Inflammatory macrophage (primary cell): ENCODE results near the gene IGFN1.
A peak's percentile ranks its signal among the peaks of the same experiment; 100 is the strongest.
"Not testable (repeated sequence)": the region's sequence is repeated elsewhere in the genome, so short reads cannot be mapped to it uniquely, and the experiment has no call there.

Experiments used
- DNase-seq, 2 donors: peaks; one replicate each; pipeline ENCODE4 v3.0.0-alpha.2; 2020 to 2022
- total RNA-seq, 18 experiments: gene quantifications; one replicate each; lab custom pipeline; 2026; ENCODE audit warnings: mixed read lengths in 6 of 18, inconsistent platforms in 2 of 18; lab: John Stamatoyannopoulos, UW

IGFN1 gene
- total RNA-seq = 0 to 0.77 (median 0.17) reads per million in 18 experiments

DNA sequence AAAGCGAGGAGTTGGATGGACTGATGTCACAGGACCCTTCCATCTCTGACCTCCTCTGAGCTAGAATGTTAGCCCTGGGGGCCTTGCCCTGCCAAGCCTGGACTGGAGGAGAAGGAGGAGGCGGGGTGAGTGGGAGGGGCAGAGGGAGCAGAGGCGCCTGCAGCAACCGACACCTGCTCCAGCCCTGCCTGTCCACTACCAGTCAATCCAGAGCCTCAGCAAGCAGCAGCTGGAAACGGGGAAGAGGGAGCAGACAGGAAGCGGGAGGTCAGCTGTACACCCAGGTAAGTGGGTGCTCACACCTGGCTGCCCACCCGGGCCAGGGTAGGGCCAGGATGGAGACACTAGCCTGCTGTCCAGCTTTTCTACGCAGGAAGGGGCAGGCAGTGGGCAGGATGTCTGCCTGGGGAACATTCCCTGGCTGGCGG lies at the start of gene IGFN1:
Gene IGFN1 (plus strand): TSS at position 201 of the 428 bp plus-strand sequence. CDS start 2,470 bp downstream, outside the sequence.
- no peak for DNase-seq

- no peak for DNase-seq
Observed at GRCh38 chr1:201140941-201141260, 49.7 kb upstream of the IGFN1 start.

DNA sequence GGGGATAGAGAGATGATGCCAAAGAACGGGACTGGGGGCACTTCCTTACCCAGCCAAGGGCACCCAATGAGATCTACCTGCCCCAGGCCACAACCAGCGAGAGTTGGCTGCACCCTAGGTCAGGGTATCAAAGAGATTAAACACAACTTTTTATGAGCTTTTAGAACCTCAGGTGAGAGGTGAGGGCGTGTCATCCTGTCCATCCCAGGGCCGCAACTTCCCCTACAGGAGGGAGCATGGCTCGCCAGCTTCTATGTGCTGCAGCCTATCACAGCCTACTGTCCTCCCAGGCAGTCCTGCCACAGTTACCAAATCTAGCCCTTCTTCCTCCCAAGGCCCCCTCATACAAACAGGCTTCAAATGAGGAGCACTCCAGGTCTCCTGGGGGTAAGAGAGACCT lies 49.2 kb upstream of the IGFN1 start:
- DNase-seq = no peak

GRCh38 chr1:201142011-201142848 lies 48.4 kb upstream of the IGFN1 start:
- DNase-seq = no peak

DNA sequence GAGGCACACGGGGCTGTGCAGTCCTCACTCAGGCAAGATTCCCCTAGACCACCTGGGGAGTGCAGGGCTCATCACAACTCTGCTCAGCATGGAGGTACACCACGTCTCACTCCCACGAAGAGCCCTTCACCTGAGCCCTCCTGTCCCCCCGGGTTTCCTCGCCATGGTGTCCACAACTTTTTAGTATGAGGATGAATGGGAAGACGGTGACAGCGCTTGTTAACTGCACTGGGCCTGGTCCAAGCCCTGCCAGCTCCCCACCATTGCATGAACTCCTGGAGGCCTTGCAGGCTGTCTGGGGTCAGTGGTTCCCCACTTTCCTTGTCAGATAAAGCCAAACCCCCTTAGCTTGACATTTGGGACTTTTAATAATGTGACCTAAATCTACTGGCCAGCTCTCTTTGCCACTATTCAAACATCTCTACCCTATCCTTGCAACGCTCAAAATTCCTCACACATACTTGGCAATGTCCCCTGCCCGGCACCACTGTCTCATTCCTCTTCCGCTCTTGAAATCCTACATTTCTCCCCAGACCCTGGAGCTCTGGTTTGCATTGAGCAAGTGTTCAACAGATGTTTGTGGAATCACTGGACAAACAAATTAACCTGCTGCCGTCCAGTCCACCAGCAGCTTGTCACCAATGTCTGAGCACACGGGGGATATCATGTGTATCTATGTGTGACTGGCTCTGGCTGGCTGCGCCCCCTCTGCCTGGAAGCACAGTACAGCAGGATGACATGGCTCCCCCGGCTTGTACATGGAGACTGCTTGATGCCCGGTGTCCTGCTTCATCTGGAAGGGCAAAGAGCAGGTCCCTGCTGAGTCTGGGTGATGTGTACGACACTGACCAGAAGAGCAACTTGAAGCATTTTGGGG lies 47.5 kb upstream of the IGFN1 start:
- no peak for DNase-seq

- no peak for DNase-seq
Observed at GRCh38 chr1:201143726-201144635, 46.6 kb upstream of the IGFN1 start.

GRCh38 chr1:201144701-201145100 lies 45.9 kb upstream of the IGFN1 start:
- no peak for DNase-seq

- DNase-seq = no peak
Observed at GRCh38 chr1:201145132-201145531, 45.5 kb upstream of the IGFN1 start.

- DNase-seq = no peak
Observed at GRCh38 chr1:201145816-201146215, 44.8 kb upstream of the IGFN1 start.

DNA sequence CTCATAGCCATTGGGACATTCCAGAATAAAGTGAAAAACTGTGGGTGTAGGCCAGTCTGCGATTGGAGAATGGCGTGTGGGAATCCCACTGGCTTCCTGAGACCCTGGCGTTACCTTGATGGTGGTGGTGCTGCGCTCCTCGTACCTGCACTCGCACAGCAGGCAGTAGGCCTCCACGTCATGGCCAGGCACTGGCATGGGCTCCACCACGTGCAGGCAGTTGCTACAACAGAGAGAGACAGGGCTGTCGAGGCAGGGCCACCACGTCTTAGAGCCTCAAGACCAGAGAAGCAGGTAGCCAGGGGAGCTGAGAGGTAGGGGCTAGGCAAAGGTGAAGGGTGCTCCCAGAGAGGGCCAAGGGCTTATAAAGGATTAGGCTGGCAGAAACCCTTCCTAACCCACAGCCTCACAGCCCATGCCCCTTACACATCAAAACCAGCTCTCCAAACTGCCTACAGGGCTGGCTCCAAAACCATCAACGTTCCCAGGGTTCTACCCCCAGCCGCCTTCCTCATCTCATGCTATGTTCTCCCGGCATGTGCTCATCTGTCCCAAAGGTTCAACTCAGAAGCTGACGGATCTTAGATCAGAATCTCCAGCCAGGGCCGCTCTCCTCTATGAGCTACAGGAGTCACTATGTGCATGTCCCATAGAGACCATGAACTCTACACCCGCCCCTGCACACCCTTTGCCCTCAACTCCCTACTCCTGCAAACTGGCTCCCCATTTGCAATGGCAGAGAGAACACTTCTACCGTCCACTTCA lies 43.8 kb upstream of the IGFN1 start:
- DNase-seq = no peak

- no peak for DNase-seq
Observed at GRCh38 chr1:201147396-201148015, 43.1 kb upstream of the IGFN1 start.

DNA sequence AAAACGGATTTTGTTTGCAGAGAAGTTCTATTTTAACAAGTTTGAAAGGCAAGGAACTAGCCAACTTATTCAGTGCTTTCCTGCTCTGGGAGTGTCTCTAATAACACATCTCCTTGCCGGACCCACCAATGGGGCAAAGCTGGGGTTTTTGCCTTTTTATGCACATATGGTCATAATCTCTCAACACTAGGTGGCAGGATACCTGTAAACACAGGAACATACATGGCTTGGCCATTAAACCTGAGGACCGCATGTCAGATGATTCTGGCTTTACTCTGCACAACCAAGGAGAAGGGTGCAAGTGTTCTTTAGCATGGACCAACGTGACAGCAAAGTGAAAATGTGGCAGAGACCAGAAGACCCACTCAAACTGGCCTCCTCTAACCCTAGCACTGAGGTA lies 41.2 kb upstream of the IGFN1 start:
- peak in 1 of 2 donors; percentile 27 for DNase-seq

DNA sequence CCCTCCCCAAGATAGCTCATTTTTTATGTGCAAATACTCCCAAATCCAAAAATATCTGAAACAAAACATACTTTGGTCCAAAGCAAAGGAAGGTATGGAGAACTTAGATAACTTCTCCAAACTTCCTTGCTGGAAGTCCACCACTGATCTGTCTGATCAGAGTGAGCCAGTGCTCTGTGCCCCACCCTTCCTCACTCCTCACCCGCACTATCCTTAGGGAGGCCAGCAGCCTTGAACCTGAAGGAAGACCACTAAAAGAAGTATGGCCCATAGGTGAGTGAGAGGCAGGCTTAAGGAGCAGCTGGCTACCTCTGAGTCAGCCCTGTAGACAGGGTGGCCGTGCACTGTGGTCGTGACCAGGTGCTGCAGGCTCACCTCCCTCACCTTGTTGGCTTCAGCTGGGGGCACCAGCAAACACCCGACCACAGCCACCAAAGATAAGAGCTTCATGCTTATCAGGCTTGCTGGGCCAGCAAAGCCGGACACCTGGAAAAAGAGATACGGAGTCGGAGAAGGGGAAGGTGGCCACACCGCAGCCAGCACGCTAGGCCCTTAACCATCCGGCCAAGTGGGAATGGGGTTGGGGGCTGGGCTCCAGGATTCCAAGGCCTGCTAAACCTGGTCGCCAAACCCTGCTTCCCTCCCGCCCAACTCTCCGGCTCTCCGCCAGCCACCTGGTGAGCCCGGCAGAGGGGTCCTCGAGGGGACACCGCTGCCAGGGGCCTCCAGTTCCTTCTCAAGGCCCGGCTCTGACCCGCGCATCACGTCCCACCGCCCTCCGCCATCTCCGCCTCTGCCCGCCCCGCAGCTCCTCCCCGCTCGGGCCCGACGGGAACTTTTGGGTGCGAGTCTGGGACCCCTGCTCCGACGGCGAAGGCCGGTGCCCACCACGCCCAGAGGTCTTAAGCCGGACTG lies 36.9 kb upstream of the IGFN1 start:
- no peak for DNase-seq

- peak; percentile 92 to 96 for DNase-seq
Observed at GRCh38 chr1:201154389-201155165, 36.0 kb upstream of the IGFN1 start, which contains the start of gene TMEM9. TSS of gene TMEM9 (minus strand) at chr1:201154474. CDS start at chr1:201153923, 551 bp downstream.

DNA sequence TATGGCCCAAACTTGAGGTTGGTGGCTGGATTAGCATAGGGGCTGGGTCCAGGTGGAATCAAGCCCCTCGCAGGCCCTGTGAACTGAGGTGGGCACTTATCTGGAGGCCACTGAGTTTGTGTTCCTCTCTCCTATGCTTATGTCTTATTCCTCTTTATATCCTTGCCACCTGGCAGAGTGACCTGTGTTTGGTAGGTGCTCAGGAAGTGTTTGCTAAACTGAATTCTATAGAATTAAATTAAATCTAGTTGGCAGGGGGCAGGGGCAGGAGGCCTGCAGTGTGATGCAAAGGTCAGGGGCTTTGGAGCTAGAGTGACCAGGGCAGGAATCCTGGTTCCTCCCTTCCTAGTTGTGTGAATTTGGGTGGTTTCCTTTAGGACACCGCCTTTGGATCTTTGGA lies 35.3 kb upstream of the IGFN1 start:
- no peak for DNase-seq

DNA sequence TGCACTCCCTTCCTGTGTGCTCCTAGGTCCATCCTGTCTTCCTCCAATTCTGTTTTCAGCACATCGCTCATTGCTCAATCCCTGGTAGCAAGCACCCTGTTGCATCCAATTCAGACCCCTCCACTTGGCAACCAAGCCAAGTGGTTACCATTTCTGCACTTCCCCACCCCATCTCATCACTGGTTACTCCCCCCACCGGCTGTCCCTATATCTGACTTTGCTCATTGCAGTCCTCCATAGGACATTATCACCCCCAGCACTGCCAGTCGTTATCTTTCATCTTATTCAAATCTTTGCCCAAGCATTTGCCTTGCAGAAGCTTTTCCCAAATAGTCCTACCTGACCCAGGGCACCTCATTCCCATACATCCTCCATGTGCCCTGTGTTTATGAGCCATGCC lies 34.3 kb upstream of the IGFN1 start:
- no peak for DNase-seq

DNA sequence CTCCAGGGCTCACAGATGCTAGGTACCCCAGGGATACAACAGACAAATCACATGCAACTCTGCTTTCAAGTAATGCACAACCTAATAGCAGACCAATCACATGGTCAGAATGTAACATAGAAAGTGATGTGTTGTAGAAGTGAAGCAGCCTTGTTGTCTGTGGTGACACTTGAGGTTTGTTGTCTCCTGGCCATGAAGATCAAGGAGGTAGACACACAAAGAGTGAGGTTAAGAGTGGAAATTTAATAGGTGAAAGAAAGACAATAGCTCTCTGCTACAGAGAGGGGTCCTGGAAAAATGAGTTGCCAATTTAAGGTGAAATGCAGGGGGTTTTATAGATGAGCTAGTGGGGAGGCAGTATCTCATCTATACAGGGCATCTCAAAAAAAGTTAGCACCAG lies 33.8 kb upstream of the IGFN1 start:
- DNase-seq = no peak

- DNase-seq = no peak
Observed at GRCh38 chr1:201157949-201158348, 32.7 kb upstream of the IGFN1 start.

DNA sequence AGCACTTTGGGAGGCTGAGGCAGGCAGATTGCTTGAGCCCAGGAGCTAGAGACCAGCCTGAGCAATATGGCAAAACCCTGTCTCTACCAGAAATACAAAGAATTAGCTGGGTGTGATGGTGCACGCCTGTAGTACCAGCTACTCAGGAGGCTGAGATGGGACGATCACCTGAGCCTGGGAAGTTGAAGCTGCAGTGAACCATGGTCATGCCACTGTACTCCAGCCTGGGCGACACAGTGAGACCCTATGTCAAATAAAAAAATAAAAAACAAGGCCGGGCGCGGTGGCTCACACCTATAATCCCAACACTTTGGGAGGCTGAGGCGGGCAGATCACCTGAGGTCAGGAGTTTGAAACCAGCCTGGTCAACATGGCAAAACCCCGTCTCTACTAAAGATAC lies 27.6 kb upstream of the IGFN1 start:
- DNase-seq = not testable (repeated sequence)
